Effector CD8-positive, alpha-beta T cell (primary cell): ENCODE results near the gene C6orf89.

Experiments used
- DNase-seq: peaks from one replicate; lab custom pipeline; 2025; lab: John Stamatoyannopoulos, UW
- total RNA-seq, 4 experiments: gene quantifications; one replicate each; lab custom pipeline; 2026; lab: John Stamatoyannopoulos, UW

The C6orf89 gene, protein sequence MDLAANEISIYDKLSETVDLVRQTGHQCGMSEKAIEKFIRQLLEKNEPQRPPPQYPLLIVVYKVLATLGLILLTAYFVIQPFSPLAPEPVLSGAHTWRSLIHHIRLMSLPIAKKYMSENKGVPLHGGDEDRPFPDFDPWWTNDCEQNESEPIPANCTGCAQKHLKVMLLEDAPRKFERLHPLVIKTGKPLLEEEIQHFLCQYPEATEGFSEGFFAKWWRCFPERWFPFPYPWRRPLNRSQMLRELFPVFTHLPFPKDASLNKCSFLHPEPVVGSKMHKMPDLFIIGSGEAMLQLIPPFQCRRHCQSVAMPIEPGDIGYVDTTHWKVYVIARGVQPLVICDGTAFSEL
- total RNA-seq, result 135 to 213 (median 185) reads per million in 4 experiments

DNA sequence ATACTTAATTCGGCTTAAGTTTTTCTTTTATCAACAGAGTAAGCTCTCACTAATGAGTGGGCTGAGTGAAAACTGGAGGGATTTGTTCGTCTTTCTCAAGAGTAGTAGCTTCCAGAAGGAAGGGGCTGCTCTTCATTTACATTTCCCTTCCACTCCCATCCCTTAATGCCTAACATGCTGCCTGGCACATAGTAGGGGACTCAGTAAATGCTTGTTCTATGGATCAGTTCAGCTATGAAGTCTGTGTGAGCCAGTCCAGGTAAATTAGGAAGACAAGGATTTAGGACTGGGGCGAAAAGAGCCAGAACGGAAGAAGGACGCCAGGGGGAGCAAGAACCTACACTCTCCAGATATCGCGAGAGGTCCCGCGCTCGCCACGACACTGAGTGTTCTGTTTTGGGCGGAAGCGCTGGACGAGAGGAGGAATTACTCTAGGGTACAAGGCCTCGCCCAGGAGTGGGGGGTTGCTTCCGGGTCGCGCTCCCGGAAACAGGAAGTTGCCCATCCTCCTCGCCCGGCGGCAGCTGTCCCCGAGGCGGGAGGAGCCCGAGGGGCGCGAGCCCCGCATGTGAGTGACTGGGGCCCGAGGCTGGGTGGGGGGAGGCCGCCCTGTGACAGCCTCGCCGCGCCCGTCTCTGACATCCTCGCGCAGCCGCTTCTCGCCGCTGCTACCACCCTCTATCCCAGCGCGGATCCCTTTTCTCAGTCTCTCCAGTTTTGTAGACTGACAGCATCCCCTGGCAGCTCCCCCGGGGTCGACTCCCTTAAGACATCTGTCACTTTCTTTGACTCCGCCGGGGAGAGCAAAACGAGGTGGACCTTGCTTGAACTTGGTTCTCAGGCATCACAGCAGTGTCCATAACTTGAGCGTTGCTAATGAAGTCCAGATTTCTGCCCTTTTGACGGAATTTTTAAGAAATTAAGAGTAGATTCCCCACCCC, at the start of gene C6orf89:
C6orf89 (plus strand) TSS at position 492 of the 941 bp plus-strand sequence. CDS start 13,493 bp downstream, outside the sequence.
- DNase-seq, result peak; percentile 98

DNA sequence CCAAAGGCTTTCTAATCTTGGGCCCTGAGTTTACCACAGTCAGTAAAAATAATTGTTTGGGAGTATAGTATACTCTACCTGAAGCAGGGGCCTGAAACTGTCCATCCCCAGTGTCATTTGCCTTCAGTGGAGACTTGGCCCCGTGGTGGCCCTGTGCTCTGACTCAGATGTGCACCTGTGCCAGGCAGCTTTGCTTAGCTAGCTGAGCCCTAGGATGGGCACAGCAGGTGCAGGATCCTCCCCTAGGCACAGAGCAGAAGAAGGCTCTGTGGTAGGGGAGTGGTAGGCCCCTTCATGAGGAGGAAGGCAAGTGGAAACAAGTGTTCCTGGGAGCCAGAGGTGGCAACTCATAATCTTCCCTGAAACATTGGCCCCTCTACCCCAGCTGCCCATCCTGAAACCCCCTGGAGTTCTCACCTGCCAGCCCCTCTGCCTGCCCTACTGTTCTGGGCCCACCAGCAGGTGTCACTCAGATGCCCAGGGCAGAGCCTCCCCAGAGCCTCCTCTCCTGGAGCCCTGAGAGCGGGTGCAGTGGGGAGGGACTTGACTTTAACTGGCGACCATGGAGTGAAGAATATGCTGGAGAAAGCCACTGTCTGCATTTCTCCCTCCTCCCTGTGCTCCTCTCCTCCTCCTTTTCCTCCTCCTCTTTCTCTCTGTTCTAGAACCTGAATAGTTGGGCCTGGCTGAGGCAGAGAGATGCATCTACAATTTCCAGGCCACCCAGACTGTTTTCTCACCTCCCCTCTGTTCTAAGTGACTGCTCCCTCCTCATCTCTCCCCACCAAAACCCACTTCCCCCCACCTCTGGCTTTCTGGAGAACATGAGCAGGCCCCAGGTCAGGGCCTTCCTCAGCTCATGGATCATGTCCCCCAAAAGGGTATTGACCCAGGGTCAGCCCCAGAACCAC, 49.4 kb upstream of the C6orf89 start:
- DNase-seq, result no peak

DNA sequence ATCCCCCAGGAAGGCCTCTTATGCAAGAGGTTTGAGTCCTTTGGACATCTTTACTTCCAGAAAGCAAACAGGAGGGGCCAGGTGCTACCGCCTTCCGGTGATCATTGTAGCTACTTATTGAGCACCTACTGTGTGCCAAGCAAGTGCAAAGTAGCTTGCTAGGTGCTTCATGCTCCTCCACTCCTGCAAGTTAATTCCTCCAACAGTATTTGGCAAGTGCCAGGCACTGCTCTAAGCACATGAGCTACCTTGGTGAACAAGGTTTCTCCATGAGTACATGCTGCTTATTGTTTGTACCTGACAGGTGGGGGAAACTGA, 48.8 kb upstream of the C6orf89 start:
- no peak for DNase-seq

DNA sequence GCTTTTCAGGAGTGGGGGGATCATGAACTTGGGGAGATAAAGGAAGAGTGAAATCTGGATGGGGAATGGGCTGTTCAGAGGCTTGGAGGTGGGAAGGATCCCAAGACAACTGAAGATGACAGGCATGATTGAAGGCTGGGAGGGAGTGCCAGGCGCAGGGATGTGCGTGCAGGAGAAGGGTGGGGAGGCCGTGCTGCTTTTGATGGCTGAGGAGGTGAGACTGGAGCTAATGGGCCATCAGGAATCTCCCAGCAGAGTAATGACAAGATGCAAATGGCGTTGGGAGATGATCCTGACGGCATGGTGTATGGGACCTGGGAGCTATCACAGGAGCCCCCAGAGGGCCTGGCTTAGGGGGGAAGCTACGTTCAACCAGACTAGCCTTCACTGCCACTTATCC, 48.1 kb upstream of the C6orf89 start:
- DNase-seq, result no peak

DNA sequence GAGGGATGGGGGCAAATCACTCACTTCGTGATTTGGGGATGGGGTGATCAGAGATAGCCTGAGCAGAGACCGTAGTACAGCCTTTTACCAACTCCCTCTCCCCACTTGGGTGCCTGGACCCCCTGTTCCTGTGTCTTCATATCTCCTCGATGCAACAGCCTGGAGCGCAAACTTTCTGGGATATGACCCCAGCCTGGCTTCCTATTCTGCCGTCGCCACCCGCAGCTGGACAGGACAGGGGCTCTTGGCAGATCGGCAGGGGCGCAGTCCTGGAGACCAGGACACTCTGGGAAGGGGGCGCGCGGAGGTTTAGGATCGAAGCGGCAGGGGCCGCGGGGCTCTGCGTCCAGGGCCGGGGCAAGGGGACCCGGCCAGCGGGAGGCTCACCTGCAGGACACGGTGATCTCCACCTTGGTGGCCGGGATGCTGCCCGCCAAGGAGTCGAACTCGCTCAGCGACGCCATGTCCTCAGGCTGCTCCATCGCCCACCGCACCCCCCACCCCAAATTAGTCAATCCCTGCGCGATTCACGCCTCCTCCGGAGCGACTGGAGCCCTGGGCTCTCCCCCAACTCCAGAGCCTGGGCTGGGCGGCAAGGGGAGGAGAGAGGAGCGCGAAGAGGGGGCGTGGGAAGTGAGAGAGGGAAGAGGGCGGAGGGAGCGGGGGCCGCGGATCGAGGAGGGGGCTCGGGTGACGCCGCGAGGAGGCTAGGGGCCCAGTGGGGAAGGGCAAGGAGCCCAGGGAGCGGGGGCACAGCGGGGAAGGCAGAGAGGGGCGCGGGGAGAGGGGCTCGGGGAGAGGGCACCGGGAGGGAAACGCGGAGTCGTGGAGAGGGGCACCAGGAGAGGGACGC, 46.6 kb upstream of the C6orf89 start, which contains the start of gene CPNE5:
CPNE5 (minus strand) TSS at position 549 of the 853 bp plus-strand sequence; CDS start at position 482, 67 bp downstream.
- DNase-seq, result no peak

DNA sequence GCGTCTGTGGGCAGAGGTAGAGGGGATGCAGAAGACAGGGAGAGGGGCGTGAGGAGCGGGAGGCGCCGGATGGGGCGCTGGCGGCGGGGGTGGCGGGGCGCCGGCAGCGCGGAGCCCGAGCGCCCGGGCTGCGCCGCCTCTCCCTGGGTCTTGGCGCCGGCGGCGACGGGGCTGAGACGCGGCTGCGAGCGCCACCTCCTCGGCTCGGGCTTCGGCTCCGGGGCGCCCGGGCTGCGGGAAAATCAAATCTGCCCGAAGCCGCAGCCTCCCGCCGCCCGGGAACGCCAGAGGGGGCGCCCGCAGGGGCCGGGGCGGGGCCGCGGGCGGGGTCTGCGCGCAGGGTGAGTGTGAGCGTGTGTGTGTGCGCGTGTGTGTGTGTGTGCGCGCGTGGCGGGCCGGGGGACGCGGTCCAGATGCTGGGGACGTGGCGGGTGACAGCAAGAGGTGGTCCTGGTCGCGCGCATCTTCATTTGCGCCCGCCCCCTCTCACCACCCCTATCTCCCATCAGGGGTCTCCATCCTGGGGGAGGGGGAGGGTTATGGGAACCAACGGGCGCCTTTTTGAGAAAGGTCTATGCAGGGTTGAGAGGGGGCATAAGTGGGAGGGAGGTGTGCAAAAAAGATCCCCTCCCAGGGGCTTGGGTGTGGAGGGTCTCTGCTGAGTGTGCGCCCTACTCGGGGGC, 45.9 kb upstream of the C6orf89 start:
- no peak for DNase-seq

DNA sequence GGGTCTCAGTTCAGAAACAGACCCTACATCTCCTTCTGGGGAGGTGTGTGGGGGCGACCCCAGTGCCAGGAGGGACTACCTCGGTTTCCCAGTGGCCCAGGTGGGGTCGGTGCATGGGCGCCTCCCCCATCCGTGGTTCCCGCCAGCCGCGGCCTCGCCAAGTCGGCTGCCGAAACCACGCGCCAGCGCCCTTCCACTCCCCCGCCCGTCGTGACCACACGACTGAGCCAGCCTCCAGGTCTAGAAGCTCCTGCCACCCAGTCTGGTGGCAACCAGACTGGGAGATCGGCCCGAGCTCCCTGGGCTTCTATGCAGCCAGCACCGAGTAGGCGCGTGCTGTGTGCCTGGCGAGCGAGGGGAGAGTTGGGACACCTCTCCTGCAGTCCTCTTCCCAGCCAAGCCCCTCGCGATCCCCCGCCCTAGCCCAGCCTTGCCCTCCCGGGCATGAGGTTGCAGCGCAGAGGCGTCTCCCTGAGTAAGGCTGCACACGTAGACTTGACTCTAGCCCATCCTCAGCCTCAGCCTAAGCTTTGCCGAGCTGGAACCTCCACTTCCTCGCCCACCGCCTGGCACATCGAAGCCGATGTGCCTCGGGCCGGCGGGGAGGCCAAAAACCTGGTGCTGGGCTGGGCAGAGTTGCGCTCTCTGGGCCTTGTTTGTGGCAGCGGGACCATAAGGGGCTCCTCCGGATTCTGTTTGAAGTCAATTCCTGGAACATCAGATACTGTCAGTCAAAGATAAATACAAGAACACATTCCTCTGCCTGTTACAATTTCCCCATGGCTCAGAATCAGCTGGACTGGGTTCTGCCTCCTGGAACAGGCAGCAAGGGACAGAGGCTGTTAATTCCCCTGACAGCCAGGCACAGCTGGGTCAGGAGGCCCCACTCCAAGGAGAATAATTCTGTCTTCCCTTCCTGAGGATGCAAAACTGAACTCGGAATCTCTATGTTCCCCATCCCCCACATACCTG, 45.0 kb upstream of the C6orf89 start:
- DNase-seq, result no peak

DNA sequence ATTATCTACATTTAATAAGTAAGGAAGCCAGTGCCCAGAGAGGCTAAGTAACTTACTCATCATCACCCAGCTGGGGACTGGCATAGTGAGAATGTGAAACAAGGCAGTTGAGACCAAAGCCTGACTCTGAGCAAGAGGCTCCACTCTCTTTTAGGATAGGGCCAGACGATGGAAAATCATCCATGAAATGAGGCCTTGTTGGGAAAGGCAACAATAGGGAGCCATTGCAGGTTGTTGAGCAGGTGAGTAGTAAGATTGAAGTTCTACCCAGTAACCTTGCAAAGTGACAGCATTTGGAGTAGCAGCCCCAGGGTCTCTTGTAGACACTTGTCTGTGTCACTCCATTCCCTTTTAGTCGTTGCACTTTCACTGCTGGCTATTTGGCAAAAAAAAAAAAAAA, 44.0 kb upstream of the C6orf89 start:
- no peak for DNase-seq

DNA sequence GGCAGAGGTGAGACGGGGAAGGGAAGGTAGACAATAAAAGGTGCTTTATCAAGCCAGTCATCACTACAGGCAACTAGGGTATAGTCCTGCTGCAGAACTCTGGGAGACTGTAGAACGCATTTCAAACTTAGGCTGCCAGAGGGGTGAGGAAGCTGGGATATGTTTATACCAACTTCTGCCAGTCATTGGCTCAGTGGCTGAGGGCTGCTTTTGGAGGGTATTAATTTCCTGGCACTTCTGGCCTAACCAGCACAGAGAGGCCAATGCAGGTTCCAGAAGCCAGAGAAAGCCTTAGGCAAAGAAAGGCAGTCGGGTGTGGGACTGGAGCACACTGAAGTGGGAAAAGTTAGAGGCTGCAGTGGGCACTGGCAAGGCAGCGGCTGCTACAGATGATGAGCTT, 42.6 kb upstream of the C6orf89 start:
- no peak for DNase-seq

DNA sequence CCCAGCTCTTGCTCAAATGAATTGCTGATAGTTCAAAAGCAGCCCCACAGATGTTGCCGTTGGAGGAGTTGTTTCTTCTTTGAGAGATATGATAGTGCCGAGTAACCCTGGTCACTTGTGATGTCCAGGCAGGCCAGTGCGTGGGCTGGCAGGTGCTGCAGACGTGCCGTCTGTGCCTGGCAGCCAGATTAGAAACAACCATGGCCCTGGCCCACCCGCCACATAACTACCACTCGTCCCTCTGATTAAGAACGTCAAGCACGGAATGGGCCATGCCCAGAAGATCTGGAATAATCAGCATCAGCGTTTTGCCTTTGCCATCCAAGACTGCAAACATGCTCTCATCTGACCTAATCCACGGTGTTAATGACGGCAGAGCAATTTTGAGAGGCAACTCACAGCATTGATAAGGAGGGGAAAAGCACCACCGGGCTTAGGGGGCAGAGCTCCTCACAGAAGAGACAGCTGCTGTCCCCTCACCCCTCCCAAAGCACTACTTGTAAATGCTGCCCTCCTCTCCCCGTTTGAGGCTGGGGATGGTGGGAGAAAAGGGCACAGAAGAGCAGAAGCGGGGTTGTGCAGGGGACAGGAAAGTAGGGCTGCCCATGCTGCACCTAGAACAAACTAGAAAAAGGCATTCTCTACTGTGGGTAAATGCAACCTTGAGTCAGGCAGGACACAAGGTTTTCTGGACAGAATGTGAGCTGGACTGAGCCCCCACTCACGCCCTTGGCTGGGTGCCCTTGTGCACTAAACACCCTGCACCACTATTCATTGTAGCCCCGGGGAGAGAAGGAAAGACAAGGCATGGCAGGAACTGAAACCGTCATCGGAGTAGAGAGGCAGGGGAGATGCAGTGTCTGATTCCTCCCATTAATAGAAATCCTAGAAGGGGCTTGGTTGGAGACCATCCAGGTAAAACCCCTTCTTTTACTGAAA, 41.3 kb upstream of the C6orf89 start:
- DNase-seq, result no peak

DNA sequence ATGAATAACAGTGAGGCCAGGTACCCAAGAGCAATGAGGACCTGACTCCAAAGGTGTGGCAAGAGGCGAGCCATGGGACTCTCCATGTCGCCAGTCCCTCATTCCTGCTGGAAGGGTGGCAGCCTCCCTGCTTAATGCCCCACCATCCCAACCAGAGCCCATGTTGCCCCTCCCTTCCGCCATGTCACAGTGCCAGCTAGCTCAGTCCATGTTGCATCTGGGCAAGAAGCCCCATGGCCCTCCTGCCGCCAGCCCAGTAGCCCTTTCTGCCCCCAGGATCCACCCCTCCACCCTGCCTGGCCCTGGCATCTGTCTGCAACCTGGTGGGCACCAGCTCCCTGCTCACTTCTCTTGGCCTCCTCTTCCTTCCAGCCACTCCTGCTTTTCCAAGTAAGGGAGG, 40.5 kb upstream of the C6orf89 start:
- DNase-seq, result no peak

DNA sequence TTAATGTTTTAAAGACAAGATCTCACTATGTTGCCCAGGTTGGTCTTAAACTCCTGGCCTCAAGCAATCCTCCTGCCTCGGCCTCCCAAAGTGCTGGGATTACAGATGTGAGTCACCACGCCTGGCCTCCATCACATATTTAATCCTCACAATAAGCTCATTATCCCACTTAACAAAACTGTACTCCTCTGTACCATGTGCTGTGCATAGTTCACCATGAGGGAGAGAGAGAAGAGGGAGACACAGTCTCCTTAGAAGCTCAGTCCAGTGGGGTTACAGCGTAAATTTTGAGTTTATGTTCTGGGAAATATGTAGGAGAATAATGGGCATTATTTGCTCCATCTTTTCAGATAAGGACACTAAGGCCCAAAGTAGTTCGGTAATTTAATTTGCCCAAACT, 38.6 kb upstream of the C6orf89 start:
- DNase-seq, result no peak

DNA sequence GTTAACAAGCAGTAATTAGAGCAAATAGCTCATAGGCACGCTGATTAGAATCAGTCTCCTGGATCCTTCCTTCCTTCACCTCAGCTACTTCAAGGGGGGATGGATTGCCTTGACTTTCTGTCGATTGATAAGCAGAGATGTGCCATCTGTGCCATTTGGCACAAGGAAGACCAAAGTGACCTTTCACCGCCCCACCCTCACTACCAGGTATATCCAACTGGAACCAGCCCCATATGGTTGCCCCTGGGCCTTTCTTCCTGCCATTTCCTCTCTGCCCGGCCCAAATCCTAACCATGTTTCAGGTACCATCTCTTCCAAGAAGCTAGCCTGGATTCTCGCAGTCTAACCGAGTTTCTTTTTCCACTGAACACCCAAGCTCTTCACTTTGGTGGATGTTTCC, 37.8 kb upstream of the C6orf89 start:
- DNase-seq, result no peak

DNA sequence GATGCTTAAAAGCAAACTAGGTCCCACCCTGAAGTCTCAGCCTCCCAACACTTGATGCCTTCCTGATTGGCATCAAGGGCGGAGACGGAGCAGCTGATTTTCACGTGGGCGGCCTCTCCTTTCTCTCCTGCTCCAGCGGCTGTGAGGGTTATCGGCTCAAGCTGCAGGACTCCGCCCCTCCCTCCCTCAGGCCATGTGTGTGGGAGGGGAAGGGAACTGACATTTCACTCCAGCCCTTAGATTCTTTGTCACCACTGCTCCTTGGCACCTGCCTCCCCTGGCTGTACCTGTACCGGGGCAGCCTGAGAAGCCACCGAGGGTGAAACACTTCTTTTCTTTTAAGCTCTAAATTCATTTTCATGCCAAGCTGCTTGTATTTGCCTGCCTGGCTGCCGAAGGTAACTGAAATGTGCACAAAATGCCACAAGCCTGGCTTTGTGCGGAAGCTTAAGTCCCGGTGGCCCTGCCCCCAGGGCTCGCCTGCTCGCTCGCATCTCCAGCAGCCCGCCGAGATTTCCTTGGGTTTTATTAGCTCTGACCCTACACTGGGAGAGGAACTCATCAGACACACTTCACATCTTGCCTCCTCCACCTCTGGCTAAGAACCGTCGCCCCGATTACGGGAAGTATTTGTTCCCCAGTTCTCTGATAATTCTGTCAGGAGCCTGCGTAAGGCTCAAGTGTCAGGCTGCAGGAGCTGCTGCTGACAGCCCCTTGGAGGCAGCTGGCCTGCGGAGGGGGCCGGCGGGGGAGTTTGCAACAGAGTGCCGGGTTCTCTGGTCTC, 36.9 kb upstream of the C6orf89 start:
- DNase-seq, result no peak

DNA sequence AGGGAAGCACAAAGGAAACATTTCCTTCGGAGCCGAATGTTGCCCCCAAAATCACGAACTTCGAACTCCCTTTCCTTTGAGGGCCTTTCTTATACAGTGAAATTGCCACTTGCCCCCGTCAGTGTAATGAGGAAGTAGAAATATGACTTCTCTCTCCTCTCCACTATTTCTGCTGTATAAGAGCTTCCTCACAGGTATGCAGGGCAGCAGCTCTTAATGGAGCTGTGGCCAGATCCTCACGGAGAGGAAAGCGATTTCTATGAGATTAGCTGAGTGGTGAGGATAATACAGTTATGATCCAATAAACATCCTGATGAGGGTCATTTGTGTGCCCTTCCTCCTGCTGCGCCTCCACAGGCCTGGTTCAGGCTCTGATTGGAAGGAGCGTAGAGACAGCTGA, 35.7 kb upstream of the C6orf89 start:
- no peak for DNase-seq

DNA sequence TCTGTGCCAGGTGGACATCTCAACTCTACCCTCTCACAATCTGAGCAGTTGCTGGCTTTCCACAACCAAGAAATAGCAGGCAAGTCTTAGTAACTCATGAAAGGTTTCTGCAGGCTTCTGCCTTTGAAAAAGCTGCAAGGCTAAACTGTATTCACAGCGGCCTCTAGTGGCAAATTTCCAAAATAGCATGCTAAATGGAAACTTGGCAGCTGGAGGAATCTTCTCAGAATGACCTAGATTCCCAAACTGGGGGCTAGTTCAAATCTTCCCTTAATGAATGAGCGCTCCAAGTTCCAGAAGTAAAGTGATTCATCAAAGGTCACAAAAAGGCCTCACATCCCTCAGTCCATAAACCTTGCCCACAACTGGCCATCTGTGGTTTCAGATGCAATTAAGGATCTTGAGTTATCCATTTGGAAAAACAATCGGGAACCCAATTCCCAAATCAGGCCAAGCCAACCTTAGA, 34.6 kb upstream of the C6orf89 start:
- DNase-seq, result no peak

DNA sequence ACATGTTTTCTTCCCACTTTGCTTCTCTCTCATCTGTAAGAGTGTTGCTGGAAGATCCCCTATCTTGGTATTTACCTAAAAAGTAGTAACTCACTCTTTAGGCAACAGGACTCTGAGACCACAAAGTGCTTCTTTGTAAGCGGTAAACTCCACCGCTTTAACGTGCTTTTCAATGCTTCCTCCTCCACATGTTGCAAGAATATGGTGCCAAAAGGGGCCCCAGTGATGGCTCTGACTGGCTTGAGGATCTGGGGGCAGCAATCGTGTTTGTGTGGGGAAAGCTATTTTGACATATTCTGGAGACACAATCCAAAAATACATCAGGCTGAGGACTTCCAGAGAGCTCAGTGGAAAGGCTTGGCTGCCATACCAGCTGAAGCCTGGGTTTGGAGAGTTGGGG, 34.1 kb upstream of the C6orf89 start:
- no peak for DNase-seq
